Stimulated activated CD8-positive, alpha-beta memory T cell treated with anti-CD3 and anti-CD28 coated beads, Interleukin-15, amount 100 ng/mL, for 48 hours (primary cell): ENCODE data around the gene MAGI2.
"Not testable (repeated sequence)": the region's sequence is repeated elsewhere in the genome, so short reads cannot be mapped to it uniquely, and the experiment has no call there.

Experiments
- DNase-seq, 2 donors: peaks; one replicate each; pipeline ENCODE4 v3.0.0-alpha.2; 2020; ENCODE audit warnings: low read depth in 2 of 2

The MAGI2 gene

GRCh38 chr7:78565784-78566183 lies 887.7 kb downstream of the MAGI2 start:
- DNase-seq, result no peak

- no peak for DNase-seq
These were observed 890.3 kb downstream of the MAGI2 start for GRCh38 chr7:78563191-78563590.

GRCh38 chr7:78562191-78562590 lies 891.3 kb downstream of the MAGI2 start:
- DNase-seq, result no peak

GRCh38 chr7:78558566-78558965 lies 894.9 kb downstream of the MAGI2 start:
- DNase-seq, result no peak

GRCh38 chr7:78543976-78544375 lies 909.5 kb downstream of the MAGI2 start:
- no peak for DNase-seq

GRCh38 chr7:78542981-78543380 lies 910.5 kb downstream of the MAGI2 start:
- no peak for DNase-seq

- DNase-seq, result no peak
These were observed 910.9 kb downstream of the MAGI2 start for GRCh38 chr7:78542541-78542940.

GRCh38 chr7:78539825-78540224 lies 913.6 kb downstream of the MAGI2 start:
- no peak for DNase-seq

- DNase-seq, result no peak
These were observed 917.8 kb downstream of the MAGI2 start for GRCh38 chr7:78535655-78536054.

- DNase-seq, result no peak
These were observed 923.1 kb downstream of the MAGI2 start for GRCh38 chr7:78530351-78530750.

- no peak for DNase-seq
These were observed 924.1 kb downstream of the MAGI2 start for GRCh38 chr7:78529392-78529791.

GRCh38 chr7:78528964-78529363 lies 924.5 kb downstream of the MAGI2 start:
- DNase-seq, result no peak

- no peak for DNase-seq
These were observed 929.5 kb downstream of the MAGI2 start for GRCh38 chr7:78523930-78524329.

GRCh38 chr7:78521961-78522360 lies 931.5 kb downstream of the MAGI2 start:
- no peak for DNase-seq

- DNase-seq, result no peak
These were observed 937.0 kb downstream of the MAGI2 start for GRCh38 chr7:78516450-78516849.

- DNase-seq, result no peak
These were observed 938.8 kb downstream of the MAGI2 start for GRCh38 chr7:78514634-78515033.

GRCh38 chr7:78510580-78511188 lies 942.8 kb downstream of the MAGI2 start:
- DNase-seq, result no peak

- not testable (repeated sequence) for DNase-seq
These were observed 950.2 kb downstream of the MAGI2 start for GRCh38 chr7:78503301-78503700.

- no peak for DNase-seq
These were observed 952.4 kb downstream of the MAGI2 start for GRCh38 chr7:78501064-78501463.

GRCh38 chr7:78499971-78500370 lies 953.5 kb downstream of the MAGI2 start:
- DNase-seq, result no peak

- no peak for DNase-seq
These were observed 954.2 kb downstream of the MAGI2 start for GRCh38 chr7:78499283-78499682.

- DNase-seq, result no peak
These were observed 955.6 kb downstream of the MAGI2 start for GRCh38 chr7:78497728-78498427.

- no peak for DNase-seq
These were observed 957.3 kb downstream of the MAGI2 start for GRCh38 chr7:78496096-78496630.
